ENCODE data around the gene FADS6. TPM values are rescaled to one million over a fixed set of nuclear protein-coding genes. Genes with fewer than 3 reads are reported as not detected.

Gene FADS6
- total RNA-seq, 1 donor, result not detected

DNA sequence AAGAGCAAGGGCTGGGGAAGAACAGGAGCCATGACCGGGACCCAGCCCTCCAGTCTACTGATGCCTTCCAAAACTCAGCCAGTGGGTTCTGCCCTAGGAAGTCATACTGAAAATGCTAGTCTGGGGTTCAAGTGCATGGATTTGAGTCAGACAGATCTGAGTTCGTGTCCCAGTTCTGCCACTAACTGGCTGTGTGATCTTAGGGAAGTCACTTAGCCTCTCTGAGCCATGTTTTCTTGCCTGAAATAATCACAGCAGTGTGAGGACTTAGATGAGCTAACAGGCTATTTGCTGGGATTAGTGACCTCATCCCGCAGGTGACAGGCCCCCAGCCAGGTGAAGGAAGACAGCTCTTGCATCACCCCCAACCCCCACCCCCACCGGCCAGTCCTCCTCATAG, 38.1 kb downstream of the FADS6 start:
- H3K4me3 ChIP-seq (ENCODE audit: low read depth, low read length), result no peak overlapping the region
- TF ChIP-seq, protein P1, sequence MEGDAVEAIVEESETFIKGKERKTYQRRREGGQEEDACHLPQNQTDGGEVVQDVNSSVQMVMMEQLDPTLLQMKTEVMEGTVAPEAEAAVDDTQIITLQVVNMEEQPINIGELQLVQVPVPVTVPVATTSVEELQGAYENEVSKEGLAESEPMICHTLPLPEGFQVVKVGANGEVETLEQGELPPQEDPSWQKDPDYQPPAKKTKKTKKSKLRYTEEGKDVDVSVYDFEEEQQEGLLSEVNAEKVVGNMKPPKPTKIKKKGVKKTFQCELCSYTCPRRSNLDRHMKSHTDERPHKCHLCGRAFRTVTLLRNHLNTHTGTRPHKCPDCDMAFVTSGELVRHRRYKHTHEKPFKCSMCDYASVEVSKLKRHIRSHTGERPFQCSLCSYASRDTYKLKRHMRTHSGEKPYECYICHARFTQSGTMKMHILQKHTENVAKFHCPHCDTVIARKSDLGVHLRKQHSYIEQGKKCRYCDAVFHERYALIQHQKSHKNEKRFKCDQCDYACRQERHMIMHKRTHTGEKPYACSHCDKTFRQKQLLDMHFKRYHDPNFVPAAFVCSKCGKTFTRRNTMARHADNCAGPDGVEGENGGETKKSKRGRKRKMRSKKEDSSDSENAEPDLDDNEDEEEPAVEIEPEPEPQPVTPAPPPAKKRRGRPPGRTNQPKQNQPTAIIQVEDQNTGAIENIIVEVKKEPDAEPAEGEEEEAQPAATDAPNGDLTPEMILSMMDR (IDR thresholded peaks at IDR 0.05; ENCODE audit: insufficient read depth, low read depth, low read length), result no peak
- DNase-seq (ENCODE audit: low read depth), result no peak

DNA sequence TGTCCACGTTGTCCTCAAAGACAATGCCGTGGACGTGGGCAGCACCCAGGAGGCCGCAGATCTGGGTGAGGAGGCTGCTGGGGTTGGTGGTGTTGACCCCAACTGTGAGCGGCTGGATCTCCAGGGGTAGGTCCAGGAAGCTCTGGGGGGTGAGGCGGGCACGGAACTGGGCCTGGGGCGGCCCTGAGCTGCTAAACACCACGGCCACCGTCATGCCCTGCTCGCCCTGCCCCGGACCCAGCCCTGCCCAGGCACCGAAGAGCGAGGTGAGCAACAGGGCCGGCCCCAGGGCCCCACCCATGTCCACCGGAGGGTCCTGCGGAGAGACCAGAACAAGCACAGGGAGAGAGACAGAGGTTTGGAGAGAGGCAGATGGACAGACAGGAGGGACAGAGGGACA, 38.6 kb downstream of the FADS6 start:
- DNase-seq (ENCODE audit: low read depth), result no peak
- TF ChIP-seq, protein P1 (IDR thresholded peaks at IDR 0.05; ENCODE audit: insufficient read depth, low read depth, low read length), result no peak
- no peak overlapping the region for H3K4me3 ChIP-seq (ENCODE audit: low read depth, low read length)

DNA sequence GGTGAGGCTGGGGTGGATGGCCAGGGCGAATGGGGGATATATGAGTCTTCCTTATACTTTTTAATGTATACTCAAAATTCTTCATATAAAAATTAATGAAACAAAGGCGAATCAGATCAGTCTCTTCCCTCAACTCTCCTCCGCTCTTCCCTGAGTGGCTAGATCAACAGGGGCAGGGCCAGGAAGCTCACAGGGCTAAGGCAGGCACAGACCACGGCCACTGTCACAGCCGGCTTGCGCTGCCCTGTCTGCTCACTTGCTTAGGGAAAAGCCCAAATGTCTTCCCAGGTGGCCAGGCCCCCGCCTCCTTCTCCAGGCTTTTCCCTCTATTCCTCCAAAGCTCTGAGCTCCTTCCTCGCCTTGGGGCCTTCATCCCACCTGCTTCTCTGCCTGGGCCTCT, 39.8 kb downstream of the FADS6 start:
- TF ChIP-seq, protein P1 (IDR thresholded peaks at IDR 0.05; ENCODE audit: insufficient read depth, low read depth, low read length), result no peak
- no peak for DNase-seq (ENCODE audit: low read depth)
- H3K4me3 ChIP-seq (ENCODE audit: low read depth, low read length), result no peak overlapping the region

DNA sequence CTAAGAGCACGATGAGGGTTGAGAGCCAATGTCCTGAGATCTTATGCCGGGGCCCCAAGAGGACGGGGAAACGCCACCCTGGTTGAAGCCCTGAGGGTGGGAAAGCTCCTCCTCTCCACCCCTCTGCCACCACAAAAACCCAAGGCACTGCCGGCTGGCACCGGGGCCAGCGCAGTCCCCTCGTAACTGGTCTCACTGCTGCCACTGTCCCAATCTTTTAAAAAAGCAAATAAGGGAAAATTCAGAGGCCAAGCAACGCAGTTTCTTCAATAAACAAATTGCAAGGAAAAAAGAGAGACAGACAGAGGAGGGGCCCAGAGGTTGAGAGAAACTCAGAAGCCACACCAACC, 40.4 kb downstream of the FADS6 start:
- H3K4me3 ChIP-seq (ENCODE audit: low read depth, low read length), result no peak overlapping the region
- DNase-seq (ENCODE audit: low read depth), result no peak
- TF ChIP-seq, protein P1 (IDR thresholded peaks at IDR 0.05; ENCODE audit: insufficient read depth, low read depth, low read length), result no peak

DNA sequence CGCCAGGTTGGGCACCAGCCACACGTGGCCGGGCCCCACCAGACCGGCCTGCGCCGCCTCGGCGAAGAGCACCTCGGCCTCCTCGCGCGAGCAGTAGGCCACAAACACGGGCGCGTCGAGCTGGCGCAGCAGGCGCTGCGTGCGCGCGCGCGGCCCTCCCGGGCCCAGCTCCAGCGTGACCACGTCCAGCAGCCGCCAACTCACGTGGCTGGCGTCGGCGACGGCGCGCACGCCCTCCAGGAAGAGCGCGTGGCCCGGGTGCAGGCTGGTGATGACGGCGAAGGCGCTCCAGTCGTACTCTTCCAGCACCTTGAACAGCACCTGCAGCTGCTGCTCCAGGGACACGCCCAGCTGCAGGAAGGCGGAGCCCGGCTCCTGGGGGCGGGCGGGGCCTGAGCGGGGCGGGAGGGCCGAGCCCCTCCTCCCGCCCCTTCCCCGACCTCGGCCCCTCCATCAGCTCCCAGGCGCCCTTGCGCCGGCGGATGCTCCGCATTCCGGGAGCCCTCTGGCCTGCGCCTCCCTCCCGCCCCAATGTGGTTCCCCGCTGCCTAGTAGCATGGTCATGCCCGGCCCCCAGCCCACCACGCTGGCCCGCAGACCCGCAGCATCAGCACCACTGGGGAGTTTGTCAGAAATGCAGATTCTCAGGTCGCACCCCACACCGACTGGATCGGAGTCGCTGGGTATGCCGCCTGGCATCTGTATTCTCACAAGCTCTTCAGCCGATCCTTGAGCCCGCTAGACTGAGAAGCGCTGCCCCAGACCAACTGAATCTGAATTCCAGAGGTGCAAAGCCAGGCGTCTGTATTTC, 41.0 kb downstream of the FADS6 start:
- no peak for DNase-seq (ENCODE audit: low read depth)
- H3K4me3 ChIP-seq (ENCODE audit: low read depth, low read length), result no peak overlapping the region
- TF ChIP-seq, protein P1 (IDR thresholded peaks at IDR 0.05; ENCODE audit: insufficient read depth, low read depth, low read length), result no peak

DNA sequence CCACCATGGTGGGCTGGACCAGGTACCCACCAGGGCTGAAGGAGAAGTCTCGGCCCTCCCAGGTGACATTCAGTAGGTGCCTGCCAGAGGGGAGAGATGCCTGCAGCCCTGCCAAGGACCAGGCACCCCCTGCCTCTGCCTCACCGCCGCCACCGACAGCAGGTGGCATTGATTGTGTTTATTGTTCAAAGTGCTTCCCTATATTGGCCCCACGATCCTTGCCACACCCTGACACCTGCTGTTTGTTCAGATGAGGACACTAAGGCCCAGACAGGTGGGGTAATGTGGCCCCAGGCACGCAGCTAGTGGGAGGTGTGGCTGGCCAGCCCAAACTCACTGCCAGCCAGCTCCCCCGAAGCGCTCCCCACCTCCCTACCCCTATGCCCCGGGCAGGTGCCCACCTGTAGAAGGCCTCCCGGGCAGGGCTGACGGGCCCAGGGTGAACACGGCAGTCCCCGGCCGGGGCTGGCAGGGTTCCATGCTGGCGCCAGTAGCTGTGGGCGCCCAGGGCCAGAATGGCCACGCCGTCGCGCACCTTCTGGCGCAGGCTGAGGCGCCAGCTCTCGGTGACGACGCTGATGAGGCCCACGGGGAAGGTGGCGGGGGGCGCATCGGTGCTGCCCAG, 41.7 kb downstream of the FADS6 start:
- no peak for DNase-seq (ENCODE audit: low read depth)
- no peak overlapping the region for H3K4me3 ChIP-seq (ENCODE audit: low read depth, low read length)
- TF ChIP-seq, protein P1 (IDR thresholded peaks at IDR 0.05; ENCODE audit: insufficient read depth, low read depth, low read length), result no peak

Data from fibroblast of villous mesenchyme (primary cell).